Left cardiac atrium (tissue), 4 donors: ENCODE measurements around the gene PRSS21. TPM values are rescaled to one million over a fixed set of nuclear protein-coding genes. Genes with fewer than 3 reads are reported as not detected.

Experiments
- ATAC-seq, 2 donors: fragments of 200-7000 bp; cut with Tn5 transposase; one replicate each; pipeline ENCODE4 v1.9.1; 2020; ENCODE audit warnings: mild to moderate bottlenecking in 2 of 2, moderate library complexity in 2 of 2
- DNase-seq: peaks from one replicate; pipeline ENCODE4 v3.0.0-alpha.2; 2020
- intact Hi-C, 2 donors: fragments of 100-400 bp; cut with DNase I; formaldehyde crosslinking; loops; one replicate each; pipeline versions ENCODE4 v1.14.1 to v1.15.1; 2022 to 2023
- total RNA-seq, 2 donors: library from RNA; stranded (reverse); fragmentation: NEBNext Ultra II Directional; extraction: Animal tissue kit (Norgen Biotek cat#: 25700); gene quantifications; one replicate each; pipeline ENCODE4 v1.2.1, GENCODE V29; 2021
- donor health status: DM: no; HTN: yes; CAD: no.
- donor health status: DM: no; HTN: yes; CAD: no; lungs with severe emphysema.
- donor health status: DM: yes; HTN: yes; CAD: no.
- donor health status: Dilated cardiomyopathy.

The PRSS21 gene
- total RNA-seq, 2 donors from 2014 or later = not detected

DNA sequence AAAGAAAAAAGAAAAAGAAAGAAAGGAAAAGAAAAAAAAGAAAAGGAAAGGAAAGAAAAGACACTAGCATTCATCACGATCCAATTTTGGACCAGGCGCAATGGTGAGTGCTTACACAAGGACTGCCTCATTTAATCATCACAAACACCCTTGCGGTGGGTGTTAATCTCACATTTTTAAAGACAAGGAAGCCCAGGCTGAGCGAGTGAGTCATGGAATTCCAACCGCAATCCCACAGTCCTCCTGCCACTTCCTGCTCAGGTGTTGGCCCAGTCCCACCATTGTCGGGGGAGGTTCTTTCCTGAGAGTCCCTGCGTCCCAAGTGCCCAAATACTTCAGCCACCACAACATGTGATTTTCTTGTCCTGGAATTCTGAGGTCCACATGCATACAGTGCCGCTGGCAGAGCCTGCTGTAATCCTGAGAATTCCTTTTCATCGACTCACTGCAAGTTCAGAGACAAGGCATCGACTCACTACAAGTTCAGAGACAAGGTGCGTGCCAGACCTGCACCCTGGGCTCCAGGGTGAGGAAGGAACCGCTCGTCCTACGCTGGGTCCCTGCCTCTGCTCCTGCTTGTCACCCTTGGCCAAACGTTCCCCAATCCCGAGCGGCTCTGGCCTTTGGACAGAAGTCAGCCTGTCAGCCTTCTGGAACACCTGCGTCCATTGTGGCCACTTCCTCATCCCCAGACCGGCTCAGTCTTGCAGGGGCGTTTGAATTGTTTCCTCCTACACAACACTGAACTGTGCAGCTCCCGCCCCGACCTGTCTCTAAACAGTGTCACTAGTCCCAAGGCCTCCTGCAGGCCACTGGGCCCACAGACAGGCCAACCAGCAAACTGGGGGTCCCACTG lies 18.8 kb downstream of the PRSS21 start:
- DNase-seq (no peak), ATAC-seq (peak in 1 of 2 donors; percentile 82)
- intact Hi-C loops = no loop called here

- ATAC-seq (no peak), DNase-seq (no peak)
- intact Hi-C loops = no loop called here
Measured at GRCh38 chr16:2836646-2837508, 19.8 kb downstream of the PRSS21 start.

DNA sequence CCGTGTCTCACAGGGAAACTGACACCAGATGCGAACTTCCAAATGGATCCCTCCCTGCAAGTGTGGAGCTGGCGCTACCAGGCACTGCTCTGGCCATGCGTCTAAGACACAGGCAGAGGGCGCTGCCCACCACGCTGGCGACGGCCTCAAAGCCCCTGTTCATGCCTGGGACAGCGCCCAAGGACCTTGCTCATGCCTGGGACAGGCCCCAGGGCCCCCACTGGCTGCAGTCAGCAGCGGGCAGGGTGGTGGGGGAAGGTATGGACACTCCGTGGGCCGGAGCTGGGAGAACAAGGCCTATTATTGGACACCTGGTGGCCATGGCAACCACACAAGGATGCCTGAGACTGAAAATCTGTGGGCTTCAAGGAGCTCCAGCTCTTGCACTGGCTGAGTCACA lies 21.9 kb downstream of the PRSS21 start:
- ATAC-seq = peak; percentile 76 to 77
- intact Hi-C loops = no loop called here
- DNase-seq = peak; percentile 70

- intact Hi-C loops = no loop called here
- ATAC-seq = no peak
- DNase-seq = no peak
Measured at GRCh38 chr16:2839650-2840450, 22.8 kb downstream of the PRSS21 start.

DNA sequence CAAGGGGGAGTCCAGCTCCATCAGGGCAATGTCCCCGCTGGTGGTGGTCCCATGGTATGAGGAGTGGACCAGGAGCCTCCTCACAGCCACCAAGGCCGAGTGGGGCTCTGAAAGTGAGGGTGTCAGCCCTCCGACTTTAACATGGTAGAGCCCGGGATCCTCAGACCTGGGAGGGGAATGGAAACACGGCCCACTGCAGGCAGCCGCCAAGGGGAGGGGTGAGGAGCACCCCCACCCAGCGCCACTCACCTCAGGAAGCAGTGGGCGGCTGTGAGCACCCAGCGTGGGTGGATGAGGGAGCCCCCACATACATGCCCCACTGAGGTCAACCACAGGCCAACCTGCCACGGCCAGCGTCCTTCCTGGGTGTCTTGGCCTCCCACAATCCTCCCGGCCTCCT lies 23.9 kb downstream of the PRSS21 start:
- DNase-seq (no peak), ATAC-seq (no peak)

GRCh38 chr16:2841606-2842339 lies 24.7 kb downstream of the PRSS21 start:
- ATAC-seq = no peak
- no peak for DNase-seq
- intact Hi-C loops = no loop called here

More for the DNA sequence above, 23.9 kb downstream of the PRSS21 start:
- intact Hi-C loops = no loop called here

DNA sequence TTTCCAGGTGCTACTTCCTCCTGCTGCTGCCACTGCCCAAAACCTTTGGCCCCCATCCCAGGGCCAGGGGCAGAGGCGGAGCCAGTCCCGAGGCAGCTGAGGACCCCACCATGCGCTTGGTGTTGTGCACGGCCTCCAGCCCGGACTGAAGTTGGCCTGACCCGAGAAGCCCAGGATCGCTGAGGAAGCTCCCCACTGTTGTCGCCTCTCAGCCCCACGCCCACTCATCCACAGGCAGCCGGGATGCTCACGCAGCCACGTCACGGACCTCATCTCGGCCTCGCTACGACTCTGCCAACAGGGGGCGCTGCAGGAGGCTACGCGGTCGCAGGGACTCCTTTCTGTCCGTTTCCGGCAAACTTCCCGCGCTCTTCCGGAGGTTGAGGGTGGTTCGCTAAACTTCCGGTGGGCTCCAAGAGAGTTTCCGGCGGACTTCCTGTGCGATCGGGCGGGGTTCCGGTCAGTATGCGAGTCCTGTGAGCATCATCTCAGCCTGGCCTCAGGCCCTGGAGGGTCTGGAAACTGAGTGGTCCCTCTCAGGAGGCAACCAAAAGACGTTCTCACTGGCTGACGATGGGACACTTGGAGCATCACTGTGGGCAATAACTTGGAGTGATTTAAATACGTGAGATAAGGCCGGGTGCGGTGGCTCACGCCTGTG lies 25.4 kb downstream of the PRSS21 start:
- DNase-seq (peak; percentile 70), ATAC-seq (peak; percentile 41 to 46)
- intact Hi-C loops = no loop called here

DNA sequence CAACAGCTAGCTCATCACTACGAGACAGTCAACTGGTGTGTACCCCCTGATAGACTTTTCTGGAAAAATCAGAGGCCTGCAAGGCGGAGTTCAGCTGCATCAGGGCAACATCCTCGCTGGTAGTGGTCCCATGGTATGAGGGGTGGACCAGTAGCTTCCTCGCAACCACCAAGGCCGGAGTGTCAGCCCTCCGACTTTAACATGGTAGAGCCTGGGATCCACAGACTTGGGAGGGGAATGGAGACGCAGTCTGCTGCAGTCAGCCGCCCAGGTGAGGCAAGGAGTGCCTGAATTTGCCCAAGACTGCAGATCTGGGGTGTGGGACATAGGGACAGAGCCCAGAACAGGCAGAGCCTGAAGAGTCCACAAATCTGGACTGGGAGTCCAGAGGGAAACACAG lies 26.5 kb downstream of the PRSS21 start:
- ATAC-seq (no peak), DNase-seq (no peak)
- intact Hi-C loops = no loop called here

- intact Hi-C loops = no loop called here
- ATAC-seq = no peak
- no peak for DNase-seq
Measured at GRCh38 chr16:2845116-2845515, 28.1 kb downstream of the PRSS21 start.

GRCh38 chr16:2846511-2847310 lies 29.7 kb downstream of the PRSS21 start:
- no peak for ATAC-seq
- no peak for DNase-seq
- intact Hi-C loops = no loop called here

DNA sequence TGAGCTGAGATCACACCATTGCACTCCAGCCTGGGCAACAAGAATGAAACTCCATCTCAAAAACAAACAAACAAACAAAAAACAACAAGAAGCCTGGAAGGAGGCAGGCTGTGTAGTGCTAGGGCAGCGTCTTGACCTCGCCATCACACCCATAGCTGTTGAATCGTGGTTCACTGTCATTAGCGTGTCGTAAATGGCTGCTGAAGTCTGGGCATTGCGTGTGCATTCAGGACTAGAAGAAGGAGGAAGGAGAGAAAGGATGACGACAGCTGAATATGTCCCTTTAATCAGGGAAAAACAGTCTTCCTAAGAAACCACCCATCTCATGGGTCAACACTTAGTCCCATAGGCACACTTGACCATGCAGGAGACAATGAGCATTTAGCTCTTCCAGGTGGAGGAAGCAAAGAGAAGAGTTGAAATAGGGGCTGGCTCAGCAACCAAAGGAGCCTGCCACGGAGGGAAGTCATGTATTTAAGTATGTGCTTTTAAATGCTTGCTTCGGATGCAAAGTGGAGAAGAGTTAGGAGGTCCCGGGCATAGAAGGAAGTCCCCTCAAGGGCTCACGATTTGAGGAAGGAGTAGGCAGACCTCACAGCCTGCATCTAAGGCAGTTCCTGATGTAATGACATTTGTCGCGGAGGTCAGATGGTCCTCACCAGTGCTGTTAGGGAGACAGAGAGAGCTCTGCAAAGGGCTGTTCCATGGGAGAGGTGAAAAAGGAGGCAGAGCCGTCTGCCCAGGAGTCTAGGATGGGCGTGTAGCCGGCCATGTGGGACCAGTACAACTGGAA lies 32.1 kb downstream of the PRSS21 start:
- ATAC-seq = no peak
- intact Hi-C loops = no loop called here

DNA sequence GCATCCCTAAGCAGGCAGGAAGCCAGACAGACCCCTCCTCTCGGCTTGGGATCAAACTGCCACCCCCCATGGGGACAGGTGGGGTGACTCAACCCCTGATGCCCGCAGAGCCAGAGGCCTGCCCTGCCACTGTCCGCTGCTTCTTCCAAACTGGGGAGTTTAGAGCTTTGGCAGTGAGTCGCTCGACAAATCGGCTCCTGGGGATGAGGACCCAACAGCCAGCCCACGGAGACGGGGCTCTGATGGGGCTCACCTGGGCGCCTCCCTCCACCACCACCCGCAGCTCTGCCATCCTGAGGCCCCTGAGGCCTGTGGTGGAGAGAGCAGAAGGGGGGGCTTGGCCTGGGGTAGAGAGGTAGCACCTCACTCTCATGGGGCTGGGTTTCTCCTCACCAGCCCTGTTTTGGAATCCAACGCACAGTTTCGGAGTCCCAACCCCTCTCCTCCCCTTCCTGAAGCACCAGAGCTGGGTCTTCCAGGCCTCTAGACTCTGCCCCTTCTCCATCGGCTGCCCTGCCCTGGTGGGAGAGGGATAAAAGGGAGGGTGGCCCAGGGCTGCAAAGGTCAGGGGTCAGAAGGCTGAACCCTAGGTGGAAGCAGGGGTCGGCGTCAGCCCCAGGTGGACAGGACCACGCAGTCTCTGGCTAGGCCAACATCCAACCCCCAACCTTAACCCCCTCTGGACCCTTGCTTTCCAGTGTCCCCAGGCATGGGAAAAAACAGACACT lies 35.1 kb downstream of the PRSS21 start:
- no peak for DNase-seq
- intact Hi-C loops = no loop called here

More for the DNA sequence above, 32.1 kb downstream of the PRSS21 start:
- no peak for DNase-seq

DNA sequence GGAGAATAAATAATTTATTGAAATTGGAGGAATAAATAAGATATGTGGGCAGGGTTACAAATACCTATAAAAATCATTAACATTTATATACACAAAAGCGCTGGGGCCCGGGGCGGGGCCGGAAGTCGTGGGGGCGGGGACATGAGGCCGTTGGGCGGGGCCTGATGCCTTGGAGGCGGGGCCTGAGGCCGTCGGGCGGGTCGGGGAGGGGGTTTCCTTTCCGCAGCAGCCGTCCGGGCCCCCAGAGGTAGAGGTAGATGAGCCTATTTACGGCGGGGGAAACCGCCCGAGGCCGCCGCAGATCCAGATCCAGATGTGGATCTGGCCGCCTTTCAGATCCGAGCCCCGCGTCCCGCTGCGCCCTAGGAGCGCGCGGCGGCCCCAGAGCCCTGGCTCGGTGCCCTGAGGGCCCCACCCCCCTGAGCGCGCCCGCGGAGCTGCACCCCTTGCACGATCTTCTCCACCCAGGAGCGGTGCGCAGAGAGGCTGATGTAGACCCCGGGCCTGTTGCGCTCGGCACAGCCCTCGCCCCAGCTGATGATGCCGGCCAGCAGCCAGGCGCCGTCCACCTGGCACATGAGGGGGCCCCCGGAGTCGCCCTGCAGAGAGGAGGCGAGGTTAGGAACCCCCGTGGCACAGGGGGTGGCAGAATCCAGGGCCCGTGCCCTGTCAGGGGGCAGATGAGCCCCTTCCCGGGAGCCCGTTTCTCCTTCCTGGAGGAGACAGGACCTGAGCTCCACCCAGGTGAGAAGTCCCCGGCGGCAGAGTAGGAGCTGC lies 35.9 kb downstream of the PRSS21 start:
- intact Hi-C loops = no loop called here
- ATAC-seq (no peak), DNase-seq (no peak)

More for the DNA sequence above, 35.1 kb downstream of the PRSS21 start:
- no peak for ATAC-seq

DNA sequence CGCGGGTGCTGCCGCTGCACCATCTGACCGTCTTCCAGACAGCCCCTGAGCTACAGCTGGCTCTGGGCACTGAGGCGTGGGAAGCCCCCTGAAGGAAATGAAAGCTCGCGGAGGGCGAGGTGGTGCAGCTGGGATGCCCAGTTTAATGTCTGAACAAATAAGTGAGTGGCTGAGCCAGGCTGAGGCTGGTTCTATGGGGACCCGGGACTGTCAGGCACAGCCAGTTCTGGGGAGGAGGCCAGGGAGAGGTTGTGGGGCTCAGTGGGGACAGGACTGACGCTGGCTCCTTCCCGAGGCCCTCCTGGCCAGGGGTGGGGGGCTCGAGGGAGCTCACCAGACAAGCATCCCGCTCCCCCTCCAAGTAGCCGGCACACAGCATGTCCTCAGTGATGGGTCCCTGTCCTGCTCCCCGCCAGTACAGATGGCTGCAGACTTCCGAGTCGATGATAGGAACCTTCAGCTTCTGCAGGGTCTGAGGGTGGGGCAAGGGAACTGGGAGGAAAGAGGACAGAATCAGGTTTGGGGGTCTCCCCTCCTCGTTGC lies 36.6 kb downstream of the PRSS21 start:
- intact Hi-C loops = no loop called here
- DNase-seq (no peak), ATAC-seq (no peak)

- intact Hi-C loops = no loop called here
- ATAC-seq = no peak
Measured at GRCh38 chr16:2854700-2855309, 37.8 kb downstream of the PRSS21 start.

More at GRCh38 chr16:2854700-2855309, 37.8 kb downstream of the PRSS21 start:
- DNase-seq = no peak
